ENCODE data around the gene PPA1.
A peak's percentile ranks its signal among the peaks of the same experiment; 100 is the strongest.
"Not testable (repeated sequence)": the region's sequence is repeated elsewhere in the genome, so short reads cannot be mapped to it uniquely, and the experiment has no call there.

Gene PPA1

DNA sequence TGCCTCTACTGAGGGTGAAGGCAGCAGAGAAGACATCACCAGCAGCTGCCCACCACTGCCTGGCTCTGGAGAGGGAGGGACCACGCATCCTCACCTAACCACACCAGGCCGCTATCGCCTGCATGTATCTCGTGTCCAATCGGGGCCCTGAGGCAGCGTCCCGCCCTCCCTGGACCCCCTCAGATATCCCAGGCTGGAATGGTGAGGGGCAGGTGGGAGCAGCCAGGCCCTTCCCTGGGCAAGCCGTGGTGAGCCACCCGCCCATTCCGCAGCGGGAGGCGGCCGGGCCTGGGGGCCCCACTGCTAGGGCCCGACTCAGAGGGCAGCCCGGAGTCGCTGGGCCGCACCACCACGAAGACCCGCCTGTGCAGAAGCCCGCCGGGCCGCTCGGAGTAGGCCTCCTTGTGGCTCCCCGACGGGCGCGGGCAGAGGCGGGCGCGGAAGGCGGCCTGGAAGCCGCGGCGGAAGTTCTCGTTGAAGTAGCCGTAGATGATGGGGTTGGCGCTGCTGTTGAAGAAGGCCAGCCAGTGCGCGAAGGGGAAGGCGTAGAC is 21.6 kb upstream of the PPA1 start:
- no peak for DNase-seq

GRCh38 chr10:70253878-70254765 is 20.9 kb upstream of the PPA1 start:
- no peak for DNase-seq

GRCh38 chr10:70250961-70251680 is 17.9 kb upstream of the PPA1 start:
- DNase-seq, result no peak

- DNase-seq, result no peak
Observed at GRCh38 chr10:70247360-70247759, 14.1 kb upstream of the PPA1 start.

GRCh38 chr10:70241081-70241480 is 7.9 kb upstream of the PPA1 start:
- no peak for DNase-seq

- not testable (repeated sequence) for DNase-seq
Observed at GRCh38 chr10:70239986-70240385, 6.8 kb upstream of the PPA1 start.

DNA sequence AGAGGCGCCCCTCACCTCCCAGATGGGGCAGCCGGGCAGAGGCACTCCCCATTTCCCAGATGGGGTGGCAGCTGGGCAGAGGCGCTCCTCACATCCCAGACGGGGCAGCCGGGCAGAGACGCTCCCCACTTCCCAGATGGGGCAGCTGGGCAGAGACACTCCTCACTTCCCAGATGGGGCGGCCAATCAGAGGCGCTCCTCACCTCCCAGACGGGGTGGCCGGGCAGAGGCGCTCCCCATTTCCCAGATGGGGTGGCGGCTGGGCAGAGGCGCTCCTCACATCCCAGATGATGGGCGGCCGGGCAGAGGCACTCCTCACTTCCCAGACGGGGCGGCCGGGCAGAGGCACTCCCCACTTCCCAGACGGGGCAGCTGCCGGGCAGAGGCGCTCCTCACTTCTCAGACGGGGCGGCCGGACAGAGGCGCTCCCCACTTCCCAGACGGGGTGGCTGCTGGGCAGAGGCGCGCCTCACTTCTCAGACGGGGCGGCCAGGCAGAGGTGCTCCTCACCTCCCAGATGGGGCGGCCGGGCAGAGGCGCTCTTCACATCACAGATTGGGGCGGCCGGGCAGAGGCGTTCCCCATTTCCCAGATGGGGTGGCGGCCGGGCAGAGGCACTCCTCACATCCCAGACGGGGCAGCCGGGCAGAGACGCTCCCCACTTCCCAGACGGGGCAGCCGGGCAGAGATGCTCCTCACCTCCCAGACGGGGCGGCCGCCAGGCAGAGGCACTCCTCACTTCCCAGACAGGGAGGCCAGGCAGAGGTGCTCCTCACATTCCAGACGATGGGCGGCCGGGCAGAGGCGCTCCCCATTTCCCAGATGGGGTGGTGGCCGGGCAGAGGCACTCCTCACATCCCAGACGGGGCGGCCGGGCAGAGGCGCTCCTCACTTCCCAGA is 6.1 kb upstream of the PPA1 start:
- not testable (repeated sequence) for DNase-seq

DNA sequence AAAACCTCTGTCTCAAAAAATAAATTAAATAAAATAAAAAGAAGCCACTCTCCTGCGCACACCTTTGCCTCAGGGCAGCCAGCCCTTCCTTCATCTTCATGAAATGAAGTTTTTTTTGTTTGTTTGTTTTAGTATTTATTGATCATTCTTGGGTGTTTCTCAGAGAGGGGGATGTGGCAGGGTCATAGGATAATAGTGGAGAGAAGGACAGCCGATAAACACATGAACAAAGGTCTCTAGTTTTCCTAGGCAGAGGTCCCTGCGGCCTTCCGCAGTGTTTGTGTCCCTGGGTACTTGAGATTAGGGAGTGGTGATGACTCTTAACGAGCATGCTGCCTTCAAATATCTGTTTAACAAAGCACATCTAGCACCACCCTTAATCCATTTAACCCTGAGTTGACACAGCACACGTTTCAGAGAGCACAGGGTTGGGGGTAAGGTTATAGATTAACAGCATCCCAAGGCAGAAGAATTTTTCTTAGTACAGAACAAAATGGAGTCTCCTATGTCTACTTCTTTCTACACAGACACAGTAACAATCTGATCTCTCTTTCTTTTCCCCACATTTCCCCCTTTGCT is 4.8 kb upstream of the PPA1 start:
- DNase-seq, result not testable (repeated sequence)

DNA sequence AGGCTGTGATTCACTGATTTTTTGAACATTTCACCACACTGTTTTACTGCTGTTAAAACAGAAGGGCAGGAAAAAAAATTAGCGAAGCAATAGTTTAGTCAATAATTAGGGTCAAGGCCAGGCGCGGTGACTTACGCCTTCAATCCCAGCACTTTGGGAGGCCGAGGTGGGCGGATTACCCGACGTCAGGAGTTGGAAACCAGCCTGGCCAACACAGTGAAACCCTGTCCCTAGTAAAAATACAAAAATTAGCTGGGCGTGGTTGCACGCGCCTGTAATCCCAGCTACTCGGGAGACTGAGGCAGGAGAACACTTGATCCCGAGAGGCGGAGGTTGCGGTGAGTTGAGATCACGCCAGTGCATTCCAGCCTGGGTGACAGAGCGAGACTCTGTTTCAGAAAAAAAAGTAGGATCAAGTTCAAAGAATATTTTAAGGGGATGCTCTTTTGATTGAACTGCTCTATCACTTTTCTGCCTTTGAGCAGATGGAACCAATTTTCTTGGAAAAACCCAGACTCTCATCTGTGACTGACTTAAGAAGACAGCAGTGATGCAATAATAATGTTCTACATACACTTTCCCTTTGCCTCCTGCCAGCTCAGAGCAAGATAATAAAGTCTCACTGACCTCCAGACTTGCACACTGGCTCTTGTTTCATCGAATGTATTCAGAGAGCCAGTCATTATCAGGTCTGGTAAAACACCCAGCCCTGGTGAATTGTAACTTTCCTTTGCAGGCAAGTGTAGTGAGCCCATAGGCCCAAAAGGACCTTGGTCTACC is 1.6 kb upstream of the PPA1 start:
- no peak for DNase-seq

DNA sequence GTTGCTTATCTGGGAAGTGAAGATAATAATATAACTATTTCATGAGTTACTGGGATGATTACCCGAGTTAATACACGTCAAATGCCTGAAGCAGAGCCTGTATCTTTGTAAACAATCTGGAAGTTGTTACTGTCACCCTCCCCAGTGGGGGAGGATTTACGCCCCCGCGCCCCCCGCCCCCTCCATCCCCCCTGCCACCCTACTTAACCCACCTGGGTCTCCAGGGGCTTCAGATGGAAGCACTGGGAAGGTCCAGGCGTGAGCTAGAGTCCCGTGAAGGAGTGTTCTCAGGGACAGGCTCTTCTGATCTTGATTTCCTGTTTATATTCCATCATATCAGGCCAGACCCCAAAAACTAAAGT is 691 bp upstream of the PPA1 start:
- DNase-seq, result no peak

GRCh38 chr10:70232859-70233108 is 445 bp downstream of the PPA1 start:
- DNase-seq, result no peak

DNA sequence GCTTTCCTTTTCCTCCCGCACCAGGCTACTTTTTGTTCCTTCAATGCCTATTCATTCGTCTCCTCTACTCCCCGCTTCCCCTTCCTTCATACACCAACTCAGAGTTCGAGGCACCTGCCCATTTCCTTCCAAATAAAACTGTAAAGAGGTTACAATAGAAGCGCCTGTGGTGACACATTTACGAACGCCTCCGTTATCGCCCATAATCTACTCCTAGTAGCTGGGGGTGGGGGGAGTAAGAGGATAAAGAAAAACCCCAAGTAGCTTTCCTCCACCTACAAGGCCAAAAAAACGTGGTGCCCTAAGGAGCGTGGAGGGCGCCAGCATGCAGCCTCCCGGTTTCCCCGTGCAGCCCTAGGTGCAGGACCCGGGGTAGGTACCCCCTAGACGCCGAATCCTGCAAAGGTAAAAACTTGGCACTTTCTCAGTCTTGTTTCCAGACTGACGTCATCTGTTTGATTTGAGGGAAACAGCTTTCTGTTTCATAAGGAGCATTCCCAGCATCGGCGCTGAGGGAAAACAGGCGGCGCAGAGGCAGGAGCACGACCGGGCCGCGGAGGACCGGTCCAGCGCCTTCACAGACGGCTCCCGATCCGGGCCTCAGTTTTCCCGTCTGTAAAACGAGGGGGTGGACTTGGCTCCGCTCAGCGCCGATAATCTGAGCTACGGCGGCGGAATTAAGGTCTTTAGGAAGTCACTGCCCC is 922 bp downstream of the PPA1 start:
- peak; percentile 36 for DNase-seq

DNA sequence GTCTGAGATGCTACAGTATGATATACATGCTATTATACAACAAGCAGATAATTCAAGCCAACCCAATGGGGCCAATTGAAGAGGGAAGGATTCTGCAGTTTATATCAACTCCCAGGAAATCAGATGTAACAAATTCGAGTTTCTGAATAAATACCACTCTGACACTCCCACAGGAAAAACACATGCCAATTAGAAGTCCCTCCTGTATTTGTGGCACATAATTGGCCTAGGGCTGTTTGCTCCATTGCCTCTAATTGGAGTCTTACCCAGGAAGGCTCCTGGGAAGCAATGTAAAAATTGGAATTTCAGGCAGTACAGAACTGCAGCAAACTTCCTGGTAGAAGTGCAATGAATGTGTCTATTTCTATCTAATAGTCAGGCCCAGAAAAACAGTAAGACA is 4.7 kb downstream of the PPA1 start:
- DNase-seq, result no peak

GRCh38 chr10:70227548-70228320 is 5.5 kb downstream of the PPA1 start:
- DNase-seq, result no peak

DNA sequence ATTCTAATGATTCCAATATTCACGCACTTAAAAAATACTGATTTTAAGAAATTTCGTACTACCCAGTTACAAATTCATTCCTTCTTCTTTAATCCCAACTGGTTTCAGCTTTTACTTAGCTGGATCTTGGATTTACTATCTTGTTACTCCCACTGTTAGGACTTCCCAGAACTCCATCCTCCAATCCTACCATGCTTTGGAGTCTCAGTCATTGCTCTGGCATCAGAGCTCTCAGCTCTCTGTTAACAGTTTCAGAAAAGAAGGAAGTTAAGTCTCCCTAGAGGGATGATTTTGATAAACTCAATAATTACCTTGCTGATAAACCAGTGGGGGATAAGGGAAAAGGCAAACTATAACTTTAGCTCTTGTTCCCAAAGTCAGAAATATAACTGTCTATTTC is 9.5 kb downstream of the PPA1 start:
- DNase-seq, result no peak

- DNase-seq, result not testable (repeated sequence)
Observed at GRCh38 chr10:70222811-70223447, 10.3 kb downstream of the PPA1 start.

DNA sequence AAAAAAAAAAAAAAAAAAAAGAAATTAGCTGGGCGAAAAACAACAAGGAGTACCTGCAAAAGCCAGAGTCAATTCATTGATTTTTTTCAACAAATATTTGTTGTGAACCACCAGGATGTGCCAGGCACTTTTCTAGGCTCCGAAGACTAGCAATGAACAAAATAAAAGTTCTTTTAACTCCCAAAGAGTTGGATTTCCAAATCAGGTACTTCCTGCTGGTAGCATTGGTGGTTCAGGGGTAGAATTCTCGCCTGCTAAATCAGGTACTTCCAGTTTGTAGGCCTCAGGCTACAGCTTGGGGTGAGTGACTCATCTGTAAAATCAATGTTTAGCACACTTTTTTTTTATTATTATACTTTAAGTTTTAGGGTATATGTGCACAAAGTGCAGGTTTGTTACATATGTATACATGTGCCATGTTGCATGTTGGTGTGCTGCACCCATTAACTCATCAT is 10.9 kb downstream of the PPA1 start:
- DNase-seq, result no peak

- DNase-seq, result no peak
Observed at GRCh38 chr10:70221030-70221429, 12.2 kb downstream of the PPA1 start.

- DNase-seq, result no peak
Observed at GRCh38 chr10:70212879-70213278, 20.4 kb downstream of the PPA1 start.

DNA sequence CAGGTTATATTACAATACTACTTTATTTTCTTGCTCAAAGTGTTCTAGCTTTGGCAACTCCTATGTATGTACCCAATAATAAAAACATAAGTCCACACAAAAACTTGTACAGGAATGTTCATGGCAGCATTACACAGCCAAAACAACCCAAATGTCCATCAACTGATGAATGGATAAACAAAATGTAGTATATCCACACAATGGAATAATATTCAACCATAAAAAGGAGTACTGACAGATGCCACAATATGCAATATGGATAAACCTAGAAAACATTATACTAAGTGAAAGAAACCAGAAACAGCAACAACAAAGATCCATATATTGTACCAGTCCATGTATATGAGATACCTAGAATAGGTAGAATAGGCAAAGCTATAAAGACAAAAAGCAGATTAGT is 21.0 kb downstream of the PPA1 start:
- no peak for DNase-seq

Measured in NK-92 treated with Interleukin-12 subunit alpha and Interleukin-12 subunit beta, amount 100 ng/mL, for 24 hours (cell line).